Measurements from ENCODE around the gene INF2. TPM values are rescaled to one million over a fixed set of nuclear protein-coding genes. Genes with fewer than 3 reads are reported as not detected.

Gene INF2
- total and polyA plus RNA-seq, 4 donors, result 13.1 to 51.6 (median 25.5) TPM

DNA sequence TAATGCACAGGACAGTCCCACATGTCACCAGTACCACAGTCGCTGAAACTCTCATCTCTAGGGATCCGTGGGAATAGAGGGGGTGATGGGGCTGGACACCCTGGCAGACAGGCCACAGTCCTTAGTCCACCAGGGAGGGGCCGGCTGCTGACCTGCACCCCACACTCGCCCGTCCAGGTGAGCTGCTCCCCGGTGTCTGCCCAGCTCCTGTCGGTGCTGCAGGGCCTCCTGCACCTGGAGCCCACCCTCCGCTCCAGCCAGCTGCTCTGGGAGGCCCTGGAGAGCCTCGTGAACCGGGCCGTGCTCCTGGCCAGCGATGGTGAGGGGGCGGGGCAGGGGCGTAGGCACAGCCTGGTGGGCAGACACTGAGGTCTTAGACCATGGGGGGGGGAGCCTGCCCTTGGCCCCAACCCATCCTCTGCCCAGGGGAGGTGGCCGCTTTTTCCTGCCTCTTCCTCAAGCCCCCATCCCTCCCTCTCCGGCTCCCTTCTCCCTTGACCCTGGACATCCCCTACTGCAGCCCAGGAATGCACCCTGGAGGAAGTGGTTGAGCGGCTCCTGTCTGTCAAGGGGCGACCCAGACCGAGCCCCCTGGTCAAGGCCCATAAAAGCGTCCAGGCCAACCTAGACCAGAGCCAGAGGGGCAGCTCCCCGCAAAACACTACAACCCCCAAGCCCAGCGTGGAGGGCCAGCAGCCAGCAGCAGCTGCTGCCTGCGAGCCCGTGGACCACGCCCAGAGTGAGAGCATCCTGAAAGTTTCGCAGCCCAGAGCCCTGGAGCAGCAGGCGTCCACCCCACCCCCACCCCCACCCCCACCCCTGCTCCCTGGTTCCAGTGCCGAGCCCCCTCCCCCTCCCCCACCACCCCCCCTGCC lies 17.6 kb downstream of the INF2 start:
- no peak overlapping the region for H3K27ac ChIP-seq (ENCODE audit: low read depth in 1 of 2, low read length in 2 of 2)
- peaks cover 3 to 45% (median 28%) of the 10 kb centered on the region in 4 donors for H3K36me3 ChIP-seq (ENCODE audit: control insufficient read depth in 4 of 4, insufficient read depth in 3 of 4, low read depth in 1 of 4, low read length in 3 of 4)
- TF ChIP-seq NR2F2 (IDR thresholded peaks at IDR 0.05), result no peak
- TF ChIP-seq, protein P1, sequence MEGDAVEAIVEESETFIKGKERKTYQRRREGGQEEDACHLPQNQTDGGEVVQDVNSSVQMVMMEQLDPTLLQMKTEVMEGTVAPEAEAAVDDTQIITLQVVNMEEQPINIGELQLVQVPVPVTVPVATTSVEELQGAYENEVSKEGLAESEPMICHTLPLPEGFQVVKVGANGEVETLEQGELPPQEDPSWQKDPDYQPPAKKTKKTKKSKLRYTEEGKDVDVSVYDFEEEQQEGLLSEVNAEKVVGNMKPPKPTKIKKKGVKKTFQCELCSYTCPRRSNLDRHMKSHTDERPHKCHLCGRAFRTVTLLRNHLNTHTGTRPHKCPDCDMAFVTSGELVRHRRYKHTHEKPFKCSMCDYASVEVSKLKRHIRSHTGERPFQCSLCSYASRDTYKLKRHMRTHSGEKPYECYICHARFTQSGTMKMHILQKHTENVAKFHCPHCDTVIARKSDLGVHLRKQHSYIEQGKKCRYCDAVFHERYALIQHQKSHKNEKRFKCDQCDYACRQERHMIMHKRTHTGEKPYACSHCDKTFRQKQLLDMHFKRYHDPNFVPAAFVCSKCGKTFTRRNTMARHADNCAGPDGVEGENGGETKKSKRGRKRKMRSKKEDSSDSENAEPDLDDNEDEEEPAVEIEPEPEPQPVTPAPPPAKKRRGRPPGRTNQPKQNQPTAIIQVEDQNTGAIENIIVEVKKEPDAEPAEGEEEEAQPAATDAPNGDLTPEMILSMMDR (IDR thresholded peaks at IDR 0.05; ENCODE audit: low read depth, low read length, missing input control), result no peak
- TF ChIP-seq JUND (IDR thresholded peaks at IDR 0.05), result no peak
- no peak for TF ChIP-seq FOXA2 (IDR thresholded peaks at IDR 0.05)
- TF ChIP-seq YY1 (IDR thresholded peaks at IDR 0.05), result no peak
- TF ChIP-seq REST (IDR thresholded peaks at IDR 0.05), result no peak
- TF ChIP-seq, protein P2, sequence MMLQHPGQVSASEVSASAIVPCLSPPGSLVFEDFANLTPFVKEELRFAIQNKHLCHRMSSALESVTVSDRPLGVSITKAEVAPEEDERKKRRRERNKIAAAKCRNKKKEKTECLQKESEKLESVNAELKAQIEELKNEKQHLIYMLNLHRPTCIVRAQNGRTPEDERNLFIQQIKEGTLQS (IDR thresholded peaks at IDR 0.05), result no peak
- no peak for TF ChIP-seq RXRA (IDR thresholded peaks at IDR 0.05)
- no peak for TF ChIP-seq TAF1 (conservative IDR thresholded peaks at IDR 0.05)
- TF ChIP-seq RAD21 (IDR thresholded peaks at IDR 0.05), result no peak
- no peak overlapping the region for H3K9ac ChIP-seq (ENCODE audit: low read depth in 1 of 2, low read length in 2 of 2)
- DNase-seq (ENCODE audit: low spot score), result no peak
- no peaks in the 10 kb centered on the region for H3K27me3 ChIP-seq (ENCODE audit: control insufficient read depth in 4 of 4, insufficient read depth in 4 of 4, low read length in 3 of 4)
- WGBS, result 82% methylated on average over 28 of the region's 28 CpGs
- H3K9me3 ChIP-seq (ENCODE audit: control insufficient read depth in 4 of 4, low read length in 3 of 4), result no peaks in the 10 kb centered on the region
- no peaks in the 10 kb centered on the region for H3K4me1 ChIP-seq (ENCODE audit: control insufficient read depth in 4 of 4, insufficient read depth in 4 of 4, low read length in 3 of 4)
- H3K4me3 ChIP-seq (ENCODE audit: low read depth in 1 of 3, low read length in 3 of 3), result no peak overlapping the region

GRCh38 chr14:104707608-104708595 lies 18.5 kb downstream of the INF2 start:
- Histone ChIP-seq H3K27ac (ENCODE audit: low read depth in 1 of 2, low read length in 2 of 2) (no peak overlapping the region), H3K9me3 (ENCODE audit: control insufficient read depth in 4 of 4, low read length in 3 of 4) (no peaks in the 10 kb centered on the region), H3K4me3 (ENCODE audit: low read depth in 1 of 3, low read length in 3 of 3) (no peak overlapping the region), H3K27me3 (ENCODE audit: control insufficient read depth in 4 of 4, insufficient read depth in 4 of 4, low read length in 3 of 4) (no peaks in the 10 kb centered on the region), H3K4me1 (ENCODE audit: control insufficient read depth in 4 of 4, insufficient read depth in 4 of 4, low read length in 3 of 4) (no peaks in the 10 kb centered on the region), H3K9ac (ENCODE audit: low read depth in 1 of 2, low read length in 2 of 2) (no peak overlapping the region), H3K36me3 (ENCODE audit: control insufficient read depth in 4 of 4, insufficient read depth in 3 of 4, low read depth in 1 of 4, low read length in 3 of 4) (peaks cover 6 to 53% (median 27%) of the 10 kb centered on the region in 4 donors)
- TF ChIP-seq YY1 (IDR thresholded peaks at IDR 0.05), result no peak
- TF ChIP-seq FOXA2 (IDR thresholded peaks at IDR 0.05), result no peak
- 74% methylated on average over 34 of the region's 34 CpGs for WGBS
- DNase-seq (ENCODE audit: low spot score), result no peak
